Measurements from ENCODE around the gene FERMT3. TPM values are rescaled to one million over a fixed set of nuclear protein-coding genes. Genes with fewer than 3 reads are reported as not detected.

FERMT3 gene
- total and polyA plus RNA-seq, 2 of the 8 experiments (the other 6 are each of a cell fraction or from before 2014, with no cell fraction given), result 1.4 to 3.7 TPM

DNA sequence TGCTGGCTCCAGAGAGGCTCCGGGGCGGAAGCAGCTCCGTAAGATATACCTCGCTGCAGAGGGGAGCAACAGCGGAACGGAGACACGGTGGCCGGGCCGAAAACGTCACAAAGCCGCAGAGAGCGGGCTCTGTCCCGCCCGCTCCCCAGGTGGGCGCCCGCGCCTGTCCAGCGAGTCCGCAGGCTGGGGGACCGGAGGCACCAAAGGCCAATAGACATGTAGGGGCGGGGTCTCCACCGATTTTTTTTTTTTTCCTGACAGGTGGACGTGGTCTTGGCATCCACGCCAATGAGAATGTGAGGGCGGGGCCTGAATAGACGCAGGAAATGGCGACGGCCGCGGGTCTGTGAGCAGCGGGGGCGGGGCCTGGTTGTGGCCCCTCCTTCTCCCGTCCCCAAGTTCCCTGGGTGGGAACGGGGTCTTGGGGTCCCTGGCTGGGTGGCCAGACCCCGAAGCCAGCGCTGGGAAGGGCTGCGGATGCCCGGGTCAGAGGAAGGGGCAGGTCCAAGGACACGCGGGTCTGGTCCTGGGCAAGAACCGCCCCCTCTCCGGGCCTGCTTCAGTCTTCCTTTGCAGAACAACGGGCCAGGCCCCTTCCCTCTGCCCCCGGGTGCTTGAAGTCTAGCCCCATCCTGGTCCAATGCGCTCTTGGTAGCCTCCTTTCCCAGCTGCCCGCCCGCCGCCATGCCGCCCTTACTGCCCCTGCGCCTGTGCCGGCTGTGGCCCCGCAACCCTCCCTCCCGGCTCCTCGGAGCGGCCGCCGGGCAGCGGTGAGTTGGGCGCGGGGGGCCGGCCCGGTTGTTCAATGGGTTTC lies 23.9 kb downstream of the FERMT3 start, which contains the start of gene DNAJC4 (continued):
- TF ChIP-seq SP1 (IDR thresholded peaks at IDR 0.05; ENCODE audit: low read depth, low read length) (peak; percentile 62; the same call in 1 of the 2 replicates), ASH2L (IDR thresholded peaks at IDR 0.05; ENCODE audit: low read length) (peak; percentile 46), TBP (IDR thresholded peaks at IDR 0.05; ENCODE audit: low read depth, low read length) (peak; percentile 30; the same call in 1 of the 2 replicates), RAD21 (IDR thresholded peaks at IDR 0.05 in 1 of 2, conservative IDR thresholded peaks at IDR 0.05 in 1 of 2; ENCODE audit: low read depth in 2 of 2, low read length in 2 of 2) (no peak), TAF7 (optimal IDR thresholded peaks at IDR 0.05; ENCODE audit: borderline replicate concordance, low read depth, low read length) (no peak), SP4 (IDR thresholded peaks at IDR 0.05; ENCODE audit: low read length) (0 out of 2 replicates have a peak, but pooled peaks have one; percentile 23), PHF8 (conservative IDR thresholded peaks at IDR 0.05; ENCODE audit: low read depth, low read length) (0 out of 2 replicates have a peak, but pooled peaks have one; percentile 9), CREB1 (IDR thresholded peaks at IDR 0.05) (peak; percentile 75), RNF2 (IDR thresholded peaks at IDR 0.05; ENCODE audit: borderline replicate concordance, low read depth, low read length, missing control alignments, poor library complexity, severe bottlenecking) (no peak), POLR2A (IDR thresholded peaks at IDR 0.05; ENCODE audit: control extremely low read depth in 1 of 2, low read depth in 2 of 2, low read length in 2 of 2) (peak in 1 of 2 experiments; percentile 63; a peak in 1 of 3 replicates)

Data from H1 (cell line).